HG02938 (cell line): Measurements from ENCODE around the gene APOC4.
"Not testable (repeated sequence)": the region's sequence is repeated elsewhere in the genome, so short reads cannot be mapped to it uniquely, and the experiment has no call there.

ENCODE experiments used
- ATAC-seq: cut with Tn5 transposase; IDR thresholded peaks from one replicate; pipeline ENCODE4 v1.9.1; 2021; ENCODE audit warnings: mild to moderate bottlenecking, moderate library complexity; ENCODE audit not compliant: unreplicated experiment

The APOC4 gene

GRCh38 chr19:44957526-44957925 is 15.5 kb downstream of the APOC4 start:
- ATAC-seq = no peak

DNA sequence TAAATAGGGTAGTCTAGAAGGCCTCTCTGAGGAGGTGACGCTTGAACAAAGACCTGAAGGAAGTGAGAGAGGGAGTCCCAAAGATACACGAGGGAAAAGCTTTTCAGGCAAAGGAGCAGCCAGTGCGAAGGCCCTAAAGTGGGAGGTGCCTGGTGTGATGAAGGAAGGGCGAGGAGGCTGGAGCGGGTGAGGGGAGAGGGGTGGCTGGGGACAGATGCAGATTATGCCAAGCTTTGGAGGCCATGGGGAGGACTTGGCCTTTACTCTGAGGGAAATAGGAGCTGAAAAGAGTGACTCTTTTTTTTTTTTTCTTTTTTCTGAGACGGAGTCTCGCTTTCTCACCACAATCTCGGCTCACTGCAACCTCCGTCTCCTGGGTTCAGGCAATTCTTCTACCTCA is 16.1 kb downstream of the APOC4 start:
- ATAC-seq = no peak

- ATAC-seq = no peak
Measured at GRCh38 chr19:44959691-44960090, 17.7 kb downstream of the APOC4 start.

- no peak for ATAC-seq
Measured at GRCh38 chr19:44960906-44961728, 19.1 kb downstream of the APOC4 start.

GRCh38 chr19:44961821-44962220 is 19.8 kb downstream of the APOC4 start:
- ATAC-seq = no peak

- ATAC-seq = no peak
Measured at GRCh38 chr19:44968118-44968517, 26.1 kb downstream of the APOC4 start.

DNA sequence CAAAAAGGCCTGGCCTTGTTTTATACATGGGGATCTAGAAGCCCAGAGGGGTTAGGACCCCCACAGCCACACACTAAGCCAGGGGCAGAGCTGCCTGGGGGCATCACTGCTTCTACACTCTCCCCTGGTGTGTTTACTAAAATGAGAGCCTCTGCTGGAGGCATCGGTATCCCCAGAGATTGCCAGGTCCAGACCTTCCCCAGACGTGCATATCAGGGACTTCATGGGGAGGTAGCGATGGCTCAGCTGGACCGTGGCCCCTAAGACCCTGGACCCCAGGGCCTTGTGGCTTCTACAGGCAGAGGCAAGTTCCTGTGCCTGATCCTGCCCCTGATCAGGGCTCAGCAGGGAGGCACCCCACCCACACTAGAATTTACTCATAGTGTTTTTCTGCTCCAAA is 26.6 kb downstream of the APOC4 start:
- ATAC-seq = no peak

DNA sequence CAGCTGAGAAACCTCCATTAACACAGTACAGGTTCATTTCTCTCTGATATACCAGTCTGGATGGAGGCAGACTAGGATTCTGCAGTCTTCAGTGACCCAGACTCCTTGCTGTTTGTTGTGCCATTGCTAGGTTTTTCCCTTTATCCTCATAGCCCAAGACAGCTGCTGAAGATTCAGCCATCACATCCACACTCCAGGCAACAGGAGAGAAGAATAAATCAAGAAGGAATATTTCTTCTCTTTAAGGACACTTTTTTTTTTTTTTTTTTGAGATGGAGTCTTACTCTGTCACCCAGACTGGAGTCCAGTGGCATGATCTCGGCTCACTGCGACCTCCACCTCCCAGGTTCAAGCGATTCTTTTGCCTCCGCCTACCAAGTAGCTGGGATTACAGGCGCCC is 27.4 kb downstream of the APOC4 start:
- ATAC-seq = no peak

- ATAC-seq = not testable (repeated sequence)
Measured at GRCh38 chr19:44971451-44971850, 29.4 kb downstream of the APOC4 start.

DNA sequence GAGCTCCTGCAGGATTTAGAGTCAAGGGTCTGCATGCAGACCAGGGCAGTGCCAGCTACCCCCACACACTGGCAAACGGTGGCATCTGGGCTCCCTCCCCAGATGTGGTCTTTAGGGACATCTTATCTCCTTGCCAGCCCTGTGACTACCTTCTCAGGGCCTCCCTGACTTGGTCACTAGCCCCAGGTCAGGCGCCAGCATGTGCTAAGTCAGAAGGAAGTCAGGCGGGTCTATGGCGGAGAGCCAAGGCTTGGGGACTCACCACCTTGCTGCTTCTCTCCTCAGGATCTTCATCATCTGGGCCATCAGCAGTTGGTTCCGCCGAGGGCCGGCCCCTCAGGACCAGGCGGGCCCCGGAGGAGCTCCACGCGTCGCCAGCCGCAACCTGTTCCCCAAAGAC is 30.8 kb downstream of the APOC4 start:
- no peak for ATAC-seq

DNA sequence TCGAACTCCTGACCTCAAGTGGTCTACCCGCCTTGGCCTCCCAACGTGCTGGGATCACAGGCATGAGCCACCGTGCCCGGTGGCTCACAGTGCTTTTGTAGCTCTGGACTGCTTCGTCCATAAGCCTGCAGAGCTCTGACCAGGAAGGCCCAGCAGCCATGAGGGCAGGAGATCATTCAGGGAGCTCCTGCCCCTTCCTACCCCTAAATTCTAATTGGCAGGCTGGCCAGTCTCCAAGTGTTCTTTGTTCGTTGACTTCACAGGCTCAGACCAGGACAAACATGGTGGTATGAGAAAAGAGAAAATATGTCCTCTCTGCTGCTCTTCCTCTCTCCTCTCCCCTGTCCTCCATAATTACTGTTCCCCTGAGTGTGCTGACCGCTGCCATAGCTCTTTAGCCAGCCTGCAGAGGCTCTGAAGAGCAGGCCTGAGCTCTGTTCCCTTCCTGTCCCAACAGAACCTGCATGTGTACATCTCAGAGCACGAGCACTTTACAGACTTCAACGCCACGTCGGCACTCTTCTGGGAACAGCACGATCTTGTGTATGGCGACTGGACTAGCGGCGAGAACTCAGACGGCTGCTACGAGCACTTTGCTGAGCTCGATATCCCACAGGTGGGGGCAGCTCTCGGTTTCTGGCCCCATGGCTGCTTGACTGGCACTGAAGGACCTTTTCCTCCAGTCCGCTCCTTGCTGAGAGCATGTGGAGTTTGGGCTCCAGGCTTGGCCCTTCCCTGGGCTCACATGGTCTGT is 32.1 kb downstream of the APOC4 start:
- no peak for ATAC-seq

- ATAC-seq = no peak
Measured at GRCh38 chr19:44974857-44975256, 32.8 kb downstream of the APOC4 start.

DNA sequence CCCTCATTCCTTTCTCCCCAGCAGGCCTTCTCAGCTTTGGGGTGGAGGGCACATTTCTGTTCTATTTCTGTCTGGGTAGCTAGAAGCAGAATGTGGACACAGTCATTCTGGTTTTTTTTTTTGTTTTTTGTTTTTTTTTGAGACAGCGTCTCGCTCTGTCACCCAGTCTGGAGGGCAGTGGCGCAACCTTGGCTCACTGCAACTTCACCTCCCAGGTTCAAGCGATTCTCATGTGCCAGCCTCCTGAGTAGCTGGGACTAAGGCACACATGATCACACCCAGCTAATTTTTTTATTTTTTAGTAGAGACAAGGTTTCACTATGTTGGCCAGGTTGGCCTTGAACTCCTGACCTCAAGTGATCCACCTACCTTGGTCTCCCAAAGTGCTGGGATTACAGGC is 33.4 kb downstream of the APOC4 start:
- ATAC-seq = no peak

GRCh38 chr19:44984005-44984404 is 42.0 kb downstream of the APOC4 start:
- no peak for ATAC-seq

GRCh38 chr19:44985445-44985844 is 43.4 kb downstream of the APOC4 start:
- ATAC-seq = no peak

- no peak for ATAC-seq
Measured at GRCh38 chr19:44986389-44986788, 44.4 kb downstream of the APOC4 start.

DNA sequence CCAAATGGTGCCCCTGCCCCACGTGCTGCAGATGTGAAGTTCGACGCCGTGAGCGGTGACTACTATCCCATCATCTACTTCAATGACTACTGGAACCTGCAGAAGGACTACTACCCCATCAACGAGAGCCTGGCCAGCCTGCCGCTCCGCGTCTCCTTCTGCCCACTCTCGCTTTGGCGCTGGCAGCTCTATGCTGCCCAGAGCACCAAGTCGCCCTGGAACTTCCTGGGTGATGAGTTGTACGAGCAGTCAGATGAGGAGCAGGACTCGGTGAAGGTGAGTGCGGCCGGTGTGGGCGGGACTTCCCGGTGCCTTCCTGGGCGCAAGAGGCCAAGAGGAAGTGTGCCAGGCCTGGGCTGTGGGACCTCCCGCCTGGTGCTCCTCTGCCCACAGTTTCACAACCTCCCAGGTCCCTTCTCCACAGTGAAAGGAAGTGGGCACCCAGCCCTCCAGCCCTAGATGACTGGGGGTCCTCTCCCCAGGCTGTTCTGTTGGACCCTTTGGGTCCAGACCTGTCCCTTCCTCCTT is 45.2 kb downstream of the APOC4 start:
- no peak for ATAC-seq

GRCh38 chr19:44988273-44988672 is 46.2 kb downstream of the APOC4 start:
- ATAC-seq = no peak

DNA sequence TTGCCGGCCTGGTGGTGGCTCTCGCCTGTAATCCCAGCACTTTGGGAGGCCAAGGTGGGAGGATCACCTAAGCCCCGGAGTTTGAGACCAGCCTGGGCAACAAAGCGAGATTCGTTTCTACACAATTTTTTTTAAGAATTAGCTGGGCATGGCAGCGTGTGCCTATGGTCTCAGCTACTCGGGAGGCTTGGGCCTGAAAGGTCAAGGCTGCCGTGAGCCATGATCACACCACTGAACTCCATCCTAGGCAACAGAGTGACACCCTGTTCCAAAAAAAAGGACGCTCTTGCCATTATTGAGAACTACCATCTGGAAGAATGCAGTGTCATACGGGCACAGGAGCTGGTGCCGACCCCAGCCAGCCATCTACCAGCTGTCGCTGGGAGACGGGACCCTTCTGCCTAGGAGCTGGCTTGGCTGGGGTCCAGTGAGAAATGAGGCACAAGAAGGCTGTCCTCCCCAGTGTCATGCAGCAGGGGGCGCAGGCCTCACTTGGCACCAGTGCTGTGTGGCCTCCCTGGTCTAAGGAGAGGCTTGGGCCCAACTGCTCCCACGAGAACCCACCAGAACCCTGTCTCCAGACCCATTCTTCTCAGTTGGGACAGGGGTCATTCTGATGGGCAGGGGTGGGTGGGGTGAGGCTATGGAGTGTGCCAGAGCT is 47.0 kb downstream of the APOC4 start:
- ATAC-seq = no peak

- ATAC-seq = no peak
Measured at GRCh38 chr19:44990459-44990858, 48.4 kb downstream of the APOC4 start.

GRCh38 chr19:44990966-44991365 is 48.9 kb downstream of the APOC4 start:
- ATAC-seq = no peak
